PC-3 (cell line): ENCODE results near the gene KIAA0513. TPM values are rescaled to one million over a fixed set of nuclear protein-coding genes. Genes with fewer than 3 reads are reported as not detected.

Experiments
- ATAC-seq: fragments of 200-7000 bp; cut with Tn5 transposase; 2 replicates; pipeline ENCODE4 v1.9.1; 2020; ENCODE audit warnings: mild to moderate bottlenecking, moderate library complexity
- BruUV-seq: library from RNA; stranded (reverse); fragments of 400-500 nt; replicated peaks from 2 replicates; lab custom pipeline; 2021; lab: Mats Ljungman, UMichigan
- CTCF ChIA-PET: fragments of 300-600 bp; sonication (Branson Sonifier 250); formaldehyde crosslinking; loops from one replicate; lab custom pipeline; 2022; ENCODE audit warnings: antibody characterized with exemption; lab: Charles Lee
- POLR2A ChIA-PET: fragments of 300-600 bp; sonication (Branson Sonifier 250); formaldehyde crosslinking; loops from one replicate; lab custom pipeline; 2022; ENCODE audit warnings: antibody characterized with exemption; ENCODE audit not compliant: unreplicated experiment; lab: Charles Lee
- DNase-seq: peaks from one replicate; pipeline ENCODE4 v3.0.0-alpha.2; 2015
- H2AFZ ChIP-seq: fragments of 300-600 bp; sonication (generic); 2 replicates; pipeline ENCODE4 v1.6.0; 2016; ENCODE audit warnings: antibody characterized with exemption, low read length
- H3F3A ChIP-seq: fragments of 300-600 bp; sonication (generic); one replicate; pipeline ENCODE4 v1.6.0; 2017; ENCODE audit warnings: antibody characterized with exemption, low read length, control low read depth, mild to moderate bottlenecking; ENCODE audit not compliant: unreplicated experiment
- H3K27ac ChIP-seq: fragments of 300-600 bp; sonication (generic); 2 replicates; pipeline ENCODE4 v1.5.1; 2016; ENCODE audit warnings: mild to moderate bottlenecking, low read length
- H3K27me3 ChIP-seq: fragments of 300-600 bp; sonication (generic); 2 replicates; pipeline ENCODE4 v1.6.1; 2016; ENCODE audit warnings: low read length, mixed read lengths
- H3K36me3 ChIP-seq: fragments of 300-600 bp; sonication (generic); 2 replicates; pipeline ENCODE4 v1.6.1; 2016; ENCODE audit warnings: low read depth, mixed run types, low read length, mixed read lengths
- H3K4me1 ChIP-seq: fragments of 300-600 bp; sonication (generic); 2 replicates; pipeline ENCODE4 v1.5.1; 2016; ENCODE audit warnings: low read length; ENCODE audit not compliant: insufficient read depth
- H3K4me2 ChIP-seq: fragments of 300-600 bp; sonication (generic); 2 replicates; pipeline ENCODE4 v1.6.0; 2016; ENCODE audit warnings: low read length
- H3K4me3 ChIP-seq: fragments of 300-600 bp; sonication (generic); 2 replicates; pipeline ENCODE4 v1.5.1; 2016; ENCODE audit warnings: mild to moderate bottlenecking, low read length, mixed read lengths
- H3K79me2 ChIP-seq: fragments of 300-600 bp; sonication (generic); 2 replicates; pipeline ENCODE4 v1.6.1; 2017; ENCODE audit warnings: low read length, mixed read lengths
- H3K9ac ChIP-seq: fragments of 300-600 bp; sonication (generic); 2 replicates; pipeline ENCODE4 v1.6.0; 2016; ENCODE audit warnings: mild to moderate bottlenecking, low read length
- H3K9me2 ChIP-seq: fragments of 300-600 bp; sonication (generic); replicated peaks from 2 replicates; pipeline ENCODE4 v1.6.1; 2016; ENCODE audit warnings: mixed run types, low read length, mixed read lengths
- H3K9me3 ChIP-seq: fragments of 300-600 bp; sonication (generic); 2 replicates; pipeline ENCODE4 v1.6.1; 2016; ENCODE audit warnings: low read length, mixed read lengths
- H4K20me1 ChIP-seq: fragments of 300-600 bp; sonication (generic); 2 replicates; pipeline ENCODE4 v1.6.1; 2016; ENCODE audit warnings: low read length, mixed read lengths
- CTCF ChIP-seq: fragments of 300-600 bp; sonication (generic); conservative IDR thresholded peaks from 2 replicates; pipeline ENCODE4 v1.5.1; 2017; ENCODE audit warnings: antibody characterized with exemption, low read depth, mild to moderate bottlenecking, low read length
- EZH2 ChIP-seq: fragments of 300-600 bp; sonication (generic); IDR thresholded peaks from one replicate; pipeline ENCODE4 v1.6.1; 2017; ENCODE audit warnings: antibody characterized with exemption, mild to moderate bottlenecking, low read length; ENCODE audit not compliant: unreplicated experiment
- EZH2phosphoT487 ChIP-seq: fragments of 300-600 bp; sonication (generic); IDR thresholded peaks from 2 replicates; pipeline ENCODE4 v1.6.1; 2018; ENCODE audit warnings: mild to moderate bottlenecking, antibody characterized with exemption, low read length, borderline replicate concordance
- intact Hi-C: fragments of 100-400 bp; cut with micrococcal nuclease; formaldehyde crosslinking; loops from 2 replicates; pipeline ENCODE4 v1.9.0; 2023
- total RNA-seq: library from RNA; depleted of rRNA; stranded (reverse); fragments of >200 nt; gene quantifications from 2 replicates; pipeline ENCODE4 v1.2.3, GENCODE V29; 2014

Gene KIAA0513
- total RNA-seq, 1 experiment from 2014 or later: 7.8 TPM

- Histone ChIP-seq H3K4me1 (peaks cover 2% of the 10 kb centered on the region; the same call in 1 of the 2 replicates), H2AFZ (no peak overlapping the region), H3K36me3 (no peaks in the 10 kb centered on the region), H3K9me2 (no peaks in the 10 kb centered on the region), H3K27ac (no peak overlapping the region), H3K9me3 (no peaks in the 10 kb centered on the region), H3K4me3 (no peak overlapping the region), H3K9ac (no peak overlapping the region), H4K20me1 (no peaks in the 10 kb centered on the region), H3K27me3 (no peaks in the 10 kb centered on the region), H3K4me2 (no peak overlapping the region), H3F3A (no peaks in the 10 kb centered on the region), H3K79me2 (no peaks in the 10 kb centered on the region)
- no TSS peak for BruUV-seq
- ATAC-seq: no peak
- CTCF ChIA-PET: no interaction called here
- DNase-seq: no peak
- POLR2A ChIA-PET: no interaction called here
- intact Hi-C loops: loop anchor here (10.0 kb wide), 1 partner anchor 225 kb away; no protein-coding TSS in a partner anchor
- TF ChIP-seq EZH2phosphoT487 (no peak), EZH2 (no peak), CTCF (no peak)
These were observed 82.5 kb downstream of the KIAA0513 start for GRCh38 chr16:85110105-85110504.

GRCh38 chr16:85111184-85111583 lies 83.6 kb downstream of the KIAA0513 start:
- H3K9me3 ChIP-seq: no peaks in the 10 kb centered on the region
- no peak for TF ChIP-seq EZH2phosphoT487
- TF ChIP-seq EZH2: no peak
- TF ChIP-seq CTCF: no peak
- H3K27me3 ChIP-seq: no peaks in the 10 kb centered on the region
- BruUV-seq: no TSS peak
- H3K79me2 ChIP-seq: no peaks in the 10 kb centered on the region
- H3K9ac ChIP-seq: no peak overlapping the region
- ATAC-seq: no peak
- H3K27ac ChIP-seq: no peak overlapping the region
- no peaks in the 10 kb centered on the region for H3F3A ChIP-seq
- CTCF ChIA-PET: no interaction called here
- H3K4me2 ChIP-seq: no peak overlapping the region
- intact Hi-C loops: loop anchor here (10.0 kb wide), 1 partner anchor 224 kb away; no protein-coding TSS in a partner anchor
- no peak overlapping the region for H2AFZ ChIP-seq
- H3K4me3 ChIP-seq: no peak overlapping the region
- H3K4me1 ChIP-seq: peaks cover 2% of the 10 kb centered on the region; the same call in 1 of the 2 replicates
- POLR2A ChIA-PET: no interaction called here
- no peak for DNase-seq
- H3K36me3 ChIP-seq: no peaks in the 10 kb centered on the region
- H4K20me1 ChIP-seq: no peaks in the 10 kb centered on the region
- no peaks in the 10 kb centered on the region for H3K9me2 ChIP-seq

DNA sequence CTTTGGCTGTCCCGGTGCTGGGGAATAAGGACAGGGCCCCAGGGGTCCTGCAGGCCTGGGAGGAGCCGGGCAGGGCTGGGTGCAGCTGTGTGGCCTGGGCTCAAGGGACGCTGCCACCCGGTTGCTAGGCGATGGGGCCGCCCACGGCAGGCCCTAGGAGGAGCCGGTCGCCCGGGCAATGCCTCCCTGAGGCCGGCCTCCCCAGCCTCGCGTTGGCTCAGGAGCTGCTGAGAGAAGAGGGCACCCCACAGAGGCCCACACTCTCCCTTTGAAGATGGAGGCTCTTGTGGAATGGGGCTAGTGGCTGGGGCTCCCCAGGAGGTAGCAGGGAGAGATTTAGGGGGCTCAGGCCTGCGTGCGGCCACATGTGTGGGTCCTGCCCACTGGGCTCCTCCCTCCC lies 84.8 kb downstream of the KIAA0513 start, which contains the start of gene CIBAR2:
Gene CIBAR2, minus strand, starts transcription at position 109 of the 400 bp plus-strand sequence. CDS start 120 bp downstream, outside the sequence.
- DNase-seq: no peak
- Histone ChIP-seq H3K36me3 (no peaks in the 10 kb centered on the region), H3F3A (no peaks in the 10 kb centered on the region), H3K9ac (no peak within 1 kb of the TSS), H3K4me1 (peaks cover 2% of the 10 kb centered on the region; the same call in 1 of the 2 replicates), H3K27ac (no peak within 1 kb of the TSS), H4K20me1 (no peaks in the 10 kb centered on the region), H3K79me2 (no peaks in the 10 kb centered on the region), H3K27me3 (no peaks in the 10 kb centered on the region), H3K9me3 (no peaks in the 10 kb centered on the region), H3K4me3 (no peak within 1 kb of the TSS), H3K4me2 (no peak within 1 kb of the TSS), H3K9me2 (no peaks in the 10 kb centered on the region), H2AFZ (no peak within 1 kb of the TSS)
- BruUV-seq: no TSS peak
- CTCF ChIA-PET: interaction anchor here (0.6 to 0.7 kb wide), 2 partner anchors 29 to 203 kb away, joined by 3 to 4 read pairs; no protein-coding TSS in a partner anchor
- TF ChIP-seq EZH2phosphoT487: no peak
- TF ChIP-seq CTCF: no peak
- TF ChIP-seq EZH2: no peak
- ATAC-seq: no peak
- POLR2A ChIA-PET: no interaction called here
- intact Hi-C loops: loop anchor here (10.0 kb wide), 1 partner anchor 222 kb away; no protein-coding TSS in a partner anchor
